GM12878 (cell line): ENCODE data around the gene PPFIA4.

Experiments
- CEBPB ChIP-seq, 2 experiments: fragments of 150-350 bp in 1 of 2; IDR thresholded peaks; 2 replicates each; pipeline ENCODE4 v1.6.1; 2012 to 2014; ENCODE audit warnings: low read depth in 2 of 2, low read length in 2 of 2, borderline replicate concordance in 1 of 2, inconsistent platforms in 1 of 2
- CTCF ChIP-seq, 3 experiments: IDR thresholded peaks in 2 of 3; conservative IDR thresholded peaks in 1 of 3; 2 replicates each; pipeline ENCODE4 v1.5.1; 2011; ENCODE audit warnings: low read depth in 3 of 3, low read length in 3 of 3, mild to moderate bottlenecking in 3 of 3, control low read depth in 2 of 3, moderate library complexity in 2 of 3, inconsistent platforms in 1 of 3, mixed read lengths in 1 of 3; ENCODE audit not compliant: control insufficient read depth in 2 of 3, insufficient read depth in 1 of 3; ENCODE audit errors: extremely low read depth in 1 of 3
- NRF1 ChIP-seq: conservative IDR thresholded peaks from 2 replicates; pipeline ENCODE4 v1.6.1; 2011; ENCODE audit warnings: mild to moderate bottlenecking, low read depth, low read length, improper control_type of control experiment
- POLR2A ChIP-seq: IDR thresholded peaks from 2 replicates; pipeline ENCODE4 v1.6.1; 2011; ENCODE audit warnings: low read depth, mild to moderate bottlenecking, low read length

GRCh38 chr1:203036135-203036534, 9.8 kb downstream of the PPFIA4 start:
- TF ChIP-seq POLR2A, result no peak
- TF ChIP-seq CTCF (IDR thresholded peaks at IDR 0.05 in 2 of 3, conservative IDR thresholded peaks at IDR 0.05 in 1 of 3; ENCODE audit: control insufficient read depth in 2 of 3, extremely low read depth in 1 of 3, insufficient read depth in 1 of 3, low read depth in 3 of 3, low read length in 3 of 3), result no peak
- TF ChIP-seq NRF1, result no peak
- no peak for TF ChIP-seq CEBPB (IDR thresholded peaks at IDR 0.05; ENCODE audit: borderline replicate concordance in 1 of 2, low read depth in 2 of 2, low read length in 2 of 2)
